ENCODE measurements around the gene USP6. TPM values are rescaled to one million over a fixed set of nuclear protein-coding genes. Genes with fewer than 3 reads are reported as not detected.

USP6 gene
- total and polyA plus RNA-seq, 2 of the 4 experiments (the other 2 are of a cell fraction): 0.02 TPM; not detected in 1

DNA sequence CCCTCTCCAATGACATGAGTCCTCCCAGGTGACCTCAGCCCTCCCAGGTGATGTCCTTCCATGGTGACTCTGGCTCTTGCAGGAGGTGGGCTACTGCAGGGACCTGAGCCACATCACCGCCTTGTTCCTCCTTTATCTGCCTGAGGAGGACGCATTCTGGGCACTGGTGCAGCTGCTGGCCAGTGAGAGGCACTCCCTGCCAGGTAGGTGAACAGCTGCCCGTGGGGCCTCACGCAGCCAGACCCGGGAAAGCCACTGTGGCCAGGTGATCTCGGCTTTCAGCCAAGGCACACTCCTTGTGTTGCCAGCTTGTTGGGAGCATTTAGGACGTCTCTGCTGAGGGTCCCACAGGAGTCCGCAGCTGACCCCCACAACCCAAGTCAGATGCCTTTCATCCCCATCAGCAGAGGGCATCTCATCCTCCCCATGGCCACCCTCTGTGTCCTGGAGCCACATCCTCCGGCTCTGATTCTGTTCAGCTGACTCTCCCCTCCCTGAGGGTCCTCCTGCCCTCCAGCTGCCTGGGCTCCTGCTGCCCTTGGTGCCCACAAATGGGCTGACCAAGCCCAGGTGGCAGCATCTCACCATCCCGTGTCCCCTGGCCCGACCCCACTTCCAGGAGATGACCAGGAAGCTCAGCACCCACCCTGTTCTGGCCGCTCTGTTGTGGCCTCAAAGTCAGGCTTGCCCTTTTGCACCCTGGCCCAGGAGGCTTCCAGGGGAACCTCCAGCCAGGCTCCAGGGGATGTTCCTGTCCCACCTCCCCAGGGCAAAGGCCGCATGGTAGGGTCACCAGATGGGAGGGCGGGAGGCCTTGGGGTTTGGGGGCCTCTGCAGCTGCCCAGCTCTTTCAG is 20.1 kb downstream of the USP6 start:
- Histone ChIP-seq H3K9ac (ENCODE audit: low read depth, low read length) (no peak overlapping the region), H4K91ac (ENCODE audit: insufficient read depth, low read depth, low read length) (no peak overlapping the region), H3K27me3 (ENCODE audit: control insufficient read depth, insufficient read depth, low read length) (peaks cover 4% of the 10 kb centered on the region), H3K14ac (replicated peaks; ENCODE audit: low read depth, low read length) (no peak overlapping the region), H2AK9ac (replicated peaks; ENCODE audit: low read depth, low read length, poor library complexity) (no peak overlapping the region), H3K4me3 (ENCODE audit: insufficient read depth, low read depth, low read length) (no peak overlapping the region), H3K79me1 (ENCODE audit: low read depth in 1 of 2, low read length in 2 of 2) (no peaks in the 10 kb centered on the region), H3K56ac (ENCODE audit: extremely low read depth, insufficient read depth, low read length) (no peak overlapping the region), H3K4me2 (ENCODE audit: low read depth, low read length) (no peak overlapping the region), H2BK15ac (ENCODE audit: low read depth, low read length) (no peak overlapping the region), H4K20me1 (ENCODE audit: insufficient read depth, low read length) (no peaks in the 10 kb centered on the region), H2AFZ (replicated peaks; ENCODE audit: low read length, poor library complexity) (no peak overlapping the region), H3K9me3 (ENCODE audit: control insufficient read depth, insufficient read depth, low read length) (no peaks in the 10 kb centered on the region), H4K5ac (ENCODE audit: low read depth, low read length) (no peak overlapping the region), H2BK5ac (ENCODE audit: low read depth, low read length, poor library complexity, severe bottlenecking) (no peak overlapping the region), H3K18ac (ENCODE audit: low read depth, low read length) (no peak overlapping the region), H3K36me3 (ENCODE audit: control insufficient read depth, insufficient read depth, low read length) (no peaks in the 10 kb centered on the region), H3K4ac (ENCODE audit: low read depth, low read length) (no peak overlapping the region), H3K4me1 (ENCODE audit: control insufficient read depth, insufficient read depth, low read length) (no peaks in the 10 kb centered on the region), H3K23ac (ENCODE audit: low read depth, low read length) (no peak overlapping the region), H3K9me1 (ENCODE audit: insufficient read depth, low read length) (no peaks in the 10 kb centered on the region), H2AK5ac (ENCODE audit: low read depth, low read length) (no peak overlapping the region), H3K27ac (ENCODE audit: insufficient read depth, low read length) (no peak overlapping the region), H2BK120ac (ENCODE audit: low read depth, low read length) (no peak overlapping the region), H4K8ac (ENCODE audit: low read depth in 2 of 2, low read length in 2 of 2) (no peak overlapping the region), H2BK20ac (ENCODE audit: low read depth, low read length) (no peak overlapping the region)
- ATAC-seq (ENCODE audit: low read depth) (no peak), DNase-seq (no peak)
- ChIA-PET CTCF (no interaction called here), POLR2A (ENCODE audit: unreplicated experiment) (no interaction called here)
- in situ Hi-C loops (cut with MboI; ENCODE audit: low sequenced_read_pairs) (no loop called here), intact Hi-C loops (cut with micrococcal nuclease) (no loop called here), dilution Hi-C loops (cut with HindIII; ENCODE audit: low sequenced_read_pairs, unreplicated experiment) (no loop called here)
- BruUV-seq (replicated peaks): no TSS peak
- WGBS, 2 experiments (ENCODE audit: extremely low coverage in 2 of 2, insufficient read length in 1 of 2): 72% methylated on average over 7 of the region's 14 CpGs; no CpG with 5 or more reads in 1 of the 2 experiments
- TF ChIP-seq SMC3 (IDR thresholded peaks at IDR 0.05; ENCODE audit: low read depth, low read length): no peak
- TF ChIP-seq RFX5 (IDR thresholded peaks at IDR 0.05; ENCODE audit: low read depth, low read length): no peak
- no peak for TF ChIP-seq POLR2A (IDR thresholded peaks at IDR 0.05; ENCODE audit: low read depth, low read length)
- no peak for TF ChIP-seq MAFK (IDR thresholded peaks at IDR 0.05; ENCODE audit: low read depth, low read length)
- TF ChIP-seq RAD21 (IDR thresholded peaks at IDR 0.05; ENCODE audit: low read length): no peak
- TF ChIP-seq NFE2L2 (IDR thresholded peaks at IDR 0.05; ENCODE audit: low read depth, low read length): no peak
- no peak for TF ChIP-seq FOS (IDR thresholded peaks at IDR 0.05; ENCODE audit: low read depth, low read length)
- no peak for TF ChIP-seq MAZ (IDR thresholded peaks at IDR 0.05; ENCODE audit: borderline replicate concordance, low read depth, low read length)
- TF ChIP-seq, protein P1, sequence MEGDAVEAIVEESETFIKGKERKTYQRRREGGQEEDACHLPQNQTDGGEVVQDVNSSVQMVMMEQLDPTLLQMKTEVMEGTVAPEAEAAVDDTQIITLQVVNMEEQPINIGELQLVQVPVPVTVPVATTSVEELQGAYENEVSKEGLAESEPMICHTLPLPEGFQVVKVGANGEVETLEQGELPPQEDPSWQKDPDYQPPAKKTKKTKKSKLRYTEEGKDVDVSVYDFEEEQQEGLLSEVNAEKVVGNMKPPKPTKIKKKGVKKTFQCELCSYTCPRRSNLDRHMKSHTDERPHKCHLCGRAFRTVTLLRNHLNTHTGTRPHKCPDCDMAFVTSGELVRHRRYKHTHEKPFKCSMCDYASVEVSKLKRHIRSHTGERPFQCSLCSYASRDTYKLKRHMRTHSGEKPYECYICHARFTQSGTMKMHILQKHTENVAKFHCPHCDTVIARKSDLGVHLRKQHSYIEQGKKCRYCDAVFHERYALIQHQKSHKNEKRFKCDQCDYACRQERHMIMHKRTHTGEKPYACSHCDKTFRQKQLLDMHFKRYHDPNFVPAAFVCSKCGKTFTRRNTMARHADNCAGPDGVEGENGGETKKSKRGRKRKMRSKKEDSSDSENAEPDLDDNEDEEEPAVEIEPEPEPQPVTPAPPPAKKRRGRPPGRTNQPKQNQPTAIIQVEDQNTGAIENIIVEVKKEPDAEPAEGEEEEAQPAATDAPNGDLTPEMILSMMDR (conservative IDR thresholded peaks at IDR 0.05; ENCODE audit: low read depth, low read length): no peak
- TF ChIP-seq MXI1 (IDR thresholded peaks at IDR 0.05; ENCODE audit: borderline replicate concordance, low read depth, low read length): no peak
- TF ChIP-seq, protein P2, sequence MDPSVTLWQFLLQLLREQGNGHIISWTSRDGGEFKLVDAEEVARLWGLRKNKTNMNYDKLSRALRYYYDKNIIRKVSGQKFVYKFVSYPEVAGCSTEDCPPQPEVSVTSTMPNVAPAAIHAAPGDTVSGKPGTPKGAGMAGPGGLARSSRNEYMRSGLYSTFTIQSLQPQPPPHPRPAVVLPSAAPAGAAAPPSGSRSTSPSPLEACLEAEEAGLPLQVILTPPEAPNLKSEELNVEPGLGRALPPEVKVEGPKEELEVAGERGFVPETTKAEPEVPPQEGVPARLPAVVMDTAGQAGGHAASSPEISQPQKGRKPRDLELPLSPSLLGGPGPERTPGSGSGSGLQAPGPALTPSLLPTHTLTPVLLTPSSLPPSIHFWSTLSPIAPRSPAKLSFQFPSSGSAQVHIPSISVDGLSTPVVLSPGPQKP (IDR thresholded peaks at IDR 0.05; ENCODE audit: borderline replicate concordance, low read depth, low read length): no peak
- TF ChIP-seq, protein P3, sequence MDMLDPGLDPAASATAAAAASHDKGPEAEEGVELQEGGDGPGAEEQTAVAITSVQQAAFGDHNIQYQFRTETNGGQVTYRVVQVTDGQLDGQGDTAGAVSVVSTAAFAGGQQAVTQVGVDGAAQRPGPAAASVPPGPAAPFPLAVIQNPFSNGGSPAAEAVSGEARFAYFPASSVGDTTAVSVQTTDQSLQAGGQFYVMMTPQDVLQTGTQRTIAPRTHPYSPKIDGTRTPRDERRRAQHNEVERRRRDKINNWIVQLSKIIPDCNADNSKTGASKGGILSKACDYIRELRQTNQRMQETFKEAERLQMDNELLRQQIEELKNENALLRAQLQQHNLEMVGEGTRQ (IDR thresholded peaks at IDR 0.05; ENCODE audit: low read depth, low read length): no peak
- no peak for TF ChIP-seq BHLHE40 (IDR thresholded peaks at IDR 0.05; ENCODE audit: low read depth, low read length)
- TF ChIP-seq CHD1 (IDR thresholded peaks at IDR 0.05; ENCODE audit: low read depth, low read length): no peak
- TF ChIP-seq RCOR1 (IDR thresholded peaks at IDR 0.05; ENCODE audit: insufficient replicate concordance, low read length): no peak

Data from IMR-90 (cell line).